Urinary bladder (tissue), 4 donors: ENCODE measurements around the gene KRT9. TPM values are rescaled to one million over a fixed set of nuclear protein-coding genes. Genes with fewer than 3 reads are reported as not detected.
"Not testable (repeated sequence)": the region's sequence is repeated elsewhere in the genome, so short reads cannot be mapped to it uniquely, and the experiment has no call there.

Experiments used
- DNase-seq: peaks from one replicate; pipeline ENCODE4 v3.0.0-alpha.2; 2015; ENCODE audit errors: extremely low spot score
- H3K27ac ChIP-seq: one replicate; pipeline ENCODE4 v1.5.1; 2013; ENCODE audit warnings: low read depth, mild to moderate bottlenecking, moderate library complexity
- H3K36me3 ChIP-seq: one replicate; pipeline ENCODE4 v1.6.1; 2013; ENCODE audit warnings: mild to moderate bottlenecking, moderate library complexity; ENCODE audit not compliant: insufficient read depth
- H3K4me1 ChIP-seq: one replicate; pipeline ENCODE4 v1.6.1; 2013; ENCODE audit warnings: mild to moderate bottlenecking, moderate library complexity; ENCODE audit not compliant: insufficient read depth
- H3K4me3 ChIP-seq: one replicate; pipeline ENCODE4 v1.5.1; 2013; ENCODE audit warnings: low read depth, low read length
- WGBS: extraction: QIAGEN DNeasy Blood & Tissue Kit; methylation state at CpG from one replicate; pipeline ENCODE4 v1.1.7; 2013; 5-methylcytosine and 5-hydroxymethylcytosine counted together
- polyA plus RNA-seq: library from polyadenylated mRNA; stranded (reverse); fragments of 200-250 nt; gene quantifications from one replicate; pipeline ENCODE4 v1.2.3, GENCODE V29; 2013
- total RNA-seq: library from RNA; depleted of rRNA; stranded (reverse); fragments of >200 nt; gene quantifications from one replicate; pipeline ENCODE4 v1.2.3, GENCODE V29; 2014
- donor health status: healthy with polysubstance abuse.
- donor health status: healthy.

KRT9 gene, protein sequence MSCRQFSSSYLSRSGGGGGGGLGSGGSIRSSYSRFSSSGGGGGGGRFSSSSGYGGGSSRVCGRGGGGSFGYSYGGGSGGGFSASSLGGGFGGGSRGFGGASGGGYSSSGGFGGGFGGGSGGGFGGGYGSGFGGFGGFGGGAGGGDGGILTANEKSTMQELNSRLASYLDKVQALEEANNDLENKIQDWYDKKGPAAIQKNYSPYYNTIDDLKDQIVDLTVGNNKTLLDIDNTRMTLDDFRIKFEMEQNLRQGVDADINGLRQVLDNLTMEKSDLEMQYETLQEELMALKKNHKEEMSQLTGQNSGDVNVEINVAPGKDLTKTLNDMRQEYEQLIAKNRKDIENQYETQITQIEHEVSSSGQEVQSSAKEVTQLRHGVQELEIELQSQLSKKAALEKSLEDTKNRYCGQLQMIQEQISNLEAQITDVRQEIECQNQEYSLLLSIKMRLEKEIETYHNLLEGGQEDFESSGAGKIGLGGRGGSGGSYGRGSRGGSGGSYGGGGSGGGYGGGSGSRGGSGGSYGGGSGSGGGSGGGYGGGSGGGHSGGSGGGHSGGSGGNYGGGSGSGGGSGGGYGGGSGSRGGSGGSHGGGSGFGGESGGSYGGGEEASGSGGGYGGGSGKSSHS
- total RNA-seq (not detected), polyA plus RNA-seq (not detected)

GRCh38 chr17:41571561-41572434, at the start of gene KRT9:
KRT9 (minus strand) TSS chr17:41572059; CDS start chr17:41571992, 67 bp downstream.
- Histone ChIP-seq H3K4me1 (no peaks in the 10 kb centered on the region), H3K4me3 (no peak within 1 kb of the TSS), H3K36me3 (no peaks in the 10 kb centered on the region), H3K27ac (no peak within 1 kb of the TSS)
- 49% methylated on average over 24 of the region's 24 CpGs for WGBS
- no peak for DNase-seq

DNA sequence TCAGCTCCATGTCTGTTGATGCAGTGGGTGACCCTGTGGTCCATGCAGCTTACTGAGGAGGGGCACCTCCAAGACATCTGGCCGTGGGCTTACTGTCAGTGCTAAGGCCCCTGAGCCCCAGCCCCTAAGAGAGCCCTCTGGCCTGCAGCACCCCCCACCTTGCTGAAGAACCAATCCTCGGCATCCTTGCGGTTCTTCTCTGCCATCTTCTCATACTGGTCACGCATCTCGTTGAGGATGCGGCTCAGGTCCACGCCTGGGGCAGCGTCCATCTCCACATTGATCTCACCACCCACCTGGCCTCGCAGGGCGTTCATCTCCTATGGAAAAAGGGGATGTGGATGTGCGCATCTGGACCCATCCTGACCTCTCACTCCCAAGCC, 49.6 kb upstream of the KRT9 start:
- not testable (repeated sequence) for H3K36me3 ChIP-seq, H3K27ac ChIP-seq, H3K4me3 ChIP-seq, DNase-seq, H3K4me1 ChIP-seq
- 93% methylated on average over 11 of the region's 11 CpGs for WGBS

- no peaks in the 10 kb centered on the region for H3K36me3 ChIP-seq
- no peak for DNase-seq
- no peak overlapping the region for H3K27ac ChIP-seq
- H3K4me1 ChIP-seq, result peaks cover 2% of the 10 kb centered on the region
- 74% methylated on average over 21 of the region's 21 CpGs for WGBS
- H3K4me3 ChIP-seq, result no peak overlapping the region
Measured at GRCh38 chr17:41620583-41621434, 49.0 kb upstream of the KRT9 start.

GRCh38 chr17:41619927-41620582, 48.2 kb upstream of the KRT9 start:
- 91% methylated on average over 6 of the region's 6 CpGs for WGBS
- H3K4me1 ChIP-seq, H3K4me3 ChIP-seq, DNase-seq, H3K36me3 ChIP-seq, H3K27ac ChIP-seq: not testable (repeated sequence)

DNA sequence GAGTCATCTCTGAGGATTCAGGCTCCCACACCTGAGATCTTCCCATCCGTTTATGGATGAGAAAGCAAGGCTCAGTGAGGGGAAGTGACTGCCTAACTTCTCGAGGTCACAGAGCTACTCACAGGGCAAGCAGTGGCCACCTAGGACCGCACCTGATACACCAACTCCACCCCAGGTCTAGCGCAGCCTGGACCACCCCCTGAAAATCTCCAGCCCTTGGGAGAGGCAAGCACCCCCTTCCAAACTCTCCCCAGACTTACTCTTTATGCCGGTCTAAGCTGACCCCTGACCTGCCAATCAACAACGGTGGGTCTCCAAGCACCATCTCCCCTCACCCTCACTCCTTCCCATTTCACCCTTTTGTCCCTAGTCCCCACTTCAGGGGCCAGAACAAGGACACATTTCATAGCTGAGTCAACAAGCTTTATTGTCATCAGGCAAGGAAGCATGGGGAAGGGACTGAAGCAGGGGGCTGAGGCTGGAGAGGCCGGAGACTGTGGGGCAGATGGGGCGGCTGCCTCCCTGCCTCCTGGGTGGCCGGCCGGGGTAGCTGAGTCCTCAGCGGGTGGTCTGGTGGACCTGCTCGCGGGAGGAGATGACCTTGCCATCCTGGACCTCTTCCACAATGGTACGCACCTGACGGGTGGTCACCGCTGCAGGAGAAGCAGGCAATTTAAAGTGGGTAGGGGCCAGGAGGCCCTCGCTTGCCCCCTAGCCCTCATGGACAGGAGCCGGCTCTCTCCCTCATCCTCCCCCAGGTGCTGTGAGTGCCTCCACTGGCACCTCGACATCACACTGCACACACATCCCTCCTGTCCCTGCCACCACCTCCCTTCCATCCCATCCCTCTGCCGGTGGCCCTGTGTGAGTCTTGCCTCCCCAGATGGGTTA, 47.4 kb upstream of the KRT9 start:
- 84% methylated on average over 18 of the region's 20 CpGs for WGBS
- Histone ChIP-seq H3K36me3 (no peaks in the 10 kb centered on the region), H3K27ac (no peak overlapping the region), H3K4me3 (no peak overlapping the region), H3K4me1 (no peaks in the 10 kb centered on the region)
- DNase-seq, result no peak

DNA sequence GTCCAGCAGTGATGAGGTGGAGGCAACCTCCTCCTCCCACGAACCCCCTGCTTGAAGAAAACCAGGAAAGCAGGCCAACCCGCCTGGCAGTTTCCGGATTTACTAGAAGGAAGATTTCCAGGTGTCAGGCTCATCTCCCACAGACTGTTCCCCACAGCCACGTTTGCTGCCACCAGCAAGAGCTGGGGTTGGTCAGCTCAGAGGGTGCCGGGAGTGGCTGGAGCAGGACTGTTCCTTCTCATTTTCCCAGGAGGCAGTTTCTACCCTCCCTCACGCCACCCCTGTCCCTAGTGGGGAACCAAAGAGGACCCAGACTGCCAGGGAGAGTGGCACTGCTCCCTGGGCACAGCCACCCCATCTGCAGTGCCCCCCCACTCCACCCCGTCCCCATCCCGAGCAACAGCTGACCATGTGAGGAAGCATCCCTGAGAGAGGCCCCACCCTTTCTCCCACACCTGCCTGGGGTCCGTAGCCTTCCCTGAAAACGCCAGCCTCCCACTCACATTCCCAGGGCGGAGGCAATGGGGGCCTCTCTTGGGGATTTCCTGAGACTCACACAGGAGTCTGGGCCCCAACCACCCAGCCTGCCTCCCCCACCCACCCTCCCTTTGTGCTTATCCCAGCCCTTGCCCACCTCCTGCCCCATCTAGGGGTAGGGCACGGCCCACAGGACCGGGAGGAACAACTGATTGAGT, 46.6 kb upstream of the KRT9 start:
- DNase-seq, result no peak
- Histone ChIP-seq H3K36me3 (no peaks in the 10 kb centered on the region), H3K27ac (no peak overlapping the region), H3K4me3 (no peak overlapping the region), H3K4me1 (no peaks in the 10 kb centered on the region)
- WGBS, result 64% methylated on average over 13 of the region's 13 CpGs

DNA sequence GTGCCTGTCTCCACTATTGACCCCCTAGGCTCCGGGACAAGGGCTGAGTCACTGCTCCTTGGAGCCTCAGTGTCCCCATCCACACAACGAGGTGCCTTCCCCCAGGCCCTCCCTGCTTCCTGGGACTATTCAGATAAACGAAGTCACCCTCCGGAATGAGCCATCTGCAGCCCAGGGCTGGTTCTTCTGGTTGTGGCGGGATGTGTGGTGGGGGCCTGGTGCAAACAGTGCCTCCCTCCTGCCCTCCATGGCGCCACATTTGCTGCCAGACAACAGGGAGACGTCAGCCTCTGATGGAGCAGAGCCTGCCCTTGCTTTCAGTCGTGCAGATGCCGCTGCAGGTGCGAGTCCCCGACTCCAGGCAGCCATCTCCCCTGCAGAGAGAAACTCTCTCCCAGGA, 45.8 kb upstream of the KRT9 start:
- no peaks in the 10 kb centered on the region for H3K4me1 ChIP-seq

DNA sequence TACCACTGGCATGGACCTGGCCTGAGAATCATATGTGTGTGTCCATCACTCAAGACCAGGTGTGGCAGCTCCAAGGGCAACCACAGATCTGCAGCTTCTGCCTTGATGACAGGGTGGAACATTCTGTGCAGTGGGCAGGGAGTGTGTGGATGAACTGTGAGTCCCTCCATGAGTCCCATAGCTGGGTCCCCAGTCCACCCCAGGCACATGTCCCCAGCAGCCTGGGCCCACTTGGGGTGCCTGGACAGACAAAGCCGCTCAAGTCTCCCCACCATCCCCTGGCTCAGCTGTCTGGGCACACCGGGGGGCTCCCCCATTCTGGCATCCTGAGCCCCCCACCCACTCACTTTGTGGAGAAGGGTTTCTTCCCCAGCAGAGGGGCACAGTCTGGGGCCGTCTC, 45.3 kb upstream of the KRT9 start:
- Histone ChIP-seq H3K4me1 (no peaks in the 10 kb centered on the region), H3K36me3 (no peaks in the 10 kb centered on the region), H3K4me3 (no peak overlapping the region), H3K27ac (no peak overlapping the region)
- no peak for DNase-seq
- WGBS, result 86% methylated on average over 3 of the region's 3 CpGs

More for the DNA sequence above, 45.8 kb upstream of the KRT9 start:
- no peak overlapping the region for H3K4me3 ChIP-seq
- WGBS, result 66% methylated on average over 11 of the region's 11 CpGs
- no peak for DNase-seq
- H3K27ac ChIP-seq, result no peak overlapping the region
- H3K36me3 ChIP-seq, result no peaks in the 10 kb centered on the region

GRCh38 chr17:41616486-41616885, 44.6 kb upstream of the KRT9 start:
- not testable (repeated sequence) for H3K27ac ChIP-seq, H3K4me3 ChIP-seq, H3K36me3 ChIP-seq, DNase-seq, H3K4me1 ChIP-seq
- WGBS, result 78% methylated on average over 4 of the region's 4 CpGs

- Histone ChIP-seq H3K27ac (no peak overlapping the region), H3K4me1 (no peaks in the 10 kb centered on the region), H3K36me3 (no peaks in the 10 kb centered on the region), H3K4me3 (no peak overlapping the region)
- 29% methylated on average over 7 of the region's 7 CpGs for WGBS
- DNase-seq, result no peak
Measured at GRCh38 chr17:41615454-41615853, 43.6 kb upstream of the KRT9 start.

GRCh38 chr17:41614767-41615166, 42.9 kb upstream of the KRT9 start:
- H3K4me1 ChIP-seq, H3K4me3 ChIP-seq, H3K27ac ChIP-seq, DNase-seq, H3K36me3 ChIP-seq: not testable (repeated sequence)
- WGBS, result 63% methylated on average over 9 of the region's 9 CpGs
